ENCODE data around the gene OR4F3.
"Not testable (repeated sequence)": the region's sequence is repeated elsewhere in the genome, so short reads cannot be mapped to it uniquely, and the experiment has no call there.

OR4F3 gene

GRCh38 chr5:181366968-181367367 lies at the start of gene OR4F3:
TSS of gene OR4F3 (plus strand) at chr5:181367268.
- DNase-seq = not testable (repeated sequence)

Measured in activated CD4-positive, alpha-beta T cell treated with anti-CD3 and anti-CD28 coated beads, Interleukin-2, amount 50 U/mL, for 16 hours (primary cell).